A549 (cell line): ENCODE measurements around the gene KCTD5. TPM values are rescaled to one million over a fixed set of nuclear protein-coding genes. Genes with fewer than 3 reads are reported as not detected.
A peak's percentile ranks its signal among the peaks of the same experiment; 100 is the strongest.

Experiments
- ATAC-seq, 2 experiments: fragments of 200-7000 bp in 1 of 2; fragments of >200 bp in 1 of 2; cut with Nextera tagmentation in 1 of 2; cut with Tn5 transposase in 1 of 2; 3 replicates each; pipeline versions ENCODE4 v1.8.0 to v1.9.1; 2018 to 2020; ENCODE audit warnings: mild to moderate bottlenecking in 1 of 2, moderate library complexity in 1 of 2
- CTCF ChIA-PET: fragments of 300-600 bp; sonication (Branson Sonifier 250); formaldehyde crosslinking; extraction: SDS; loops from one replicate; lab custom pipeline; 2021; ENCODE audit warnings: antibody characterized with exemption, inconsistent platforms; lab: Yijun Ruan, JAX
- POLR2A ChIA-PET: fragments of 350-600 bp; formaldehyde crosslinking; extraction: SDS; loops from one replicate; lab custom pipeline; 2021; ENCODE audit warnings: antibody characterized with exemption, inconsistent platforms; lab: Yijun Ruan, JAX
- DNase-seq, 2 experiments: peaks; one replicate each; pipeline versions ENCODE4 v3.0.0 to v3.0.0-alpha.2; 2011 to 2016; ENCODE audit warnings: low read depth in 1 of 2, low spot score in 1 of 2
- FAIRE-seq: peaks from 2 replicates; lab custom pipeline; 2011; peaks lifted over from hg19 to GRCh38; lab: Jason Lieb, UNC
- H3K27ac ChIP-seq, 2 experiments: fragments of >200 bp; sonication (Bioruptor Twin); formaldehyde crosslinking; 3 replicates each; pipeline ENCODE4 v1.5.1; 2016 to 2017
- H3K4me1 ChIP-seq: fragments of >200 bp; sonication (Bioruptor Twin); formaldehyde crosslinking; 3 replicates; pipeline ENCODE4 v1.6.1; 2016
- H3K4me2 ChIP-seq: fragments of >200 bp; sonication (Bioruptor Twin); formaldehyde crosslinking; 3 replicates; pipeline ENCODE4 v1.6.1; 2016
- H3K4me3 ChIP-seq: fragments of >200 bp; sonication (Bioruptor Twin); formaldehyde crosslinking; 3 replicates; pipeline ENCODE4 v1.5.1; 2016
- H3K9me3 ChIP-seq: fragments of >200 bp; sonication (Bioruptor Twin); formaldehyde crosslinking; 3 replicates; pipeline ENCODE4 v1.6.1; 2016
- CBX8 ChIP-seq: fragments of 200-600 bp; sonication (generic); IDR thresholded peaks from 2 replicates; pipeline ENCODE4 v1.6.1; 2016
- CHD2 ChIP-seq: fragments of 150-350 bp; IDR thresholded peaks from 2 replicates; pipeline ENCODE4 v1.6.1; 2014; ENCODE audit warnings: low read length; ENCODE audit not compliant: partially characterized antibody
- EHF ChIP-seq: fragments of 250-450 bp; sonication (Bioruptor Pico); IDR thresholded peaks from 2 replicates; pipeline ENCODE4 v1.5.0; 2020; ENCODE audit warnings: mild to moderate bottlenecking
- EHMT2 ChIP-seq: fragments of 200-600 bp; sonication (generic); IDR thresholded peaks from 2 replicates; pipeline ENCODE4 v1.6.1; 2016; ENCODE audit warnings: antibody characterized with exemption, low read depth, mild to moderate bottlenecking, moderate library complexity
- ESRRA ChIP-seq: fragments of 150-350 bp; IDR thresholded peaks from 2 replicates; pipeline ENCODE4 v1.6.1; 2014; ENCODE audit warnings: mild to moderate bottlenecking, low read length, borderline replicate concordance
- FOSL2 ChIP-seq, 2 experiments: fragments of 450-650 bp in 1 of 2; fragments of >200 bp in 1 of 2; sonication (Bioruptor Twin) in 1 of 2; formaldehyde crosslinking; IDR thresholded peaks; 2 replicates each; pipeline versions ENCODE4 v1.5.0 to v1.6.1; 2016 to 2020; ENCODE audit warnings: mild to moderate bottlenecking in 1 of 2, moderate library complexity in 1 of 2
- HOXB5 ChIP-seq: fragments of 250-450 bp; sonication (Bioruptor Pico); IDR thresholded peaks from 2 replicates; pipeline ENCODE4 v1.5.0; 2020; ENCODE audit warnings: mild to moderate bottlenecking, moderate library complexity
- JUN ChIP-seq, 2 experiments: fragments of >200 bp; sonication (Bioruptor Twin); formaldehyde crosslinking; IDR thresholded peaks; 2 replicates in 1 of 2; 3 replicates in 1 of 2; pipeline ENCODE4 v1.6.1; 2016 to 2017
- MAZ ChIP-seq: fragments of 150-350 bp; IDR thresholded peaks from 2 replicates; pipeline ENCODE4 v1.6.1; 2014; ENCODE audit warnings: antibody characterized with exemption, low read depth, low read length, borderline replicate concordance
- NPAS2 ChIP-seq: fragments of 250-450 bp; sonication (Bioruptor Pico); IDR thresholded peaks from 2 replicates; pipeline ENCODE4 v1.8.0; 2022; ENCODE audit warnings: mild to moderate bottlenecking, moderate library complexity, borderline replicate concordance
- PHF8 ChIP-seq: fragments of 200-600 bp; sonication (generic); IDR thresholded peaks from 2 replicates; pipeline ENCODE4 v1.6.1; 2016; ENCODE audit warnings: low read depth, mild to moderate bottlenecking, antibody characterized with exemption, moderate library complexity, borderline replicate concordance
- POLR2AphosphoS2 ChIP-seq: conservative IDR thresholded peaks from 2 replicates; pipeline ENCODE4 v1.6.1; 2012; ENCODE audit warnings: low read length, improper control_type of control experiment, inconsistent platforms
- RAD21 ChIP-seq, 2 experiments: fragments of >200 bp in 1 of 2; sonication (Bioruptor Twin) in 1 of 2; formaldehyde crosslinking in 1 of 2; IDR thresholded peaks in 1 of 2; conservative IDR thresholded peaks in 1 of 2; 2 replicates in 1 of 2; 3 replicates in 1 of 2; pipeline ENCODE4 v1.6.1; 2012 to 2018; ENCODE audit warnings: inconsistent platforms in 1 of 2
- RNF2 ChIP-seq: fragments of 200-600 bp; sonication (generic); IDR thresholded peaks from 2 replicates; pipeline ENCODE4 v1.6.1; 2016; ENCODE audit warnings: low read depth, mild to moderate bottlenecking, antibody characterized with exemption, moderate library complexity, borderline replicate concordance
- SMC3 ChIP-seq: fragments of >200 bp; sonication (Bioruptor Twin); formaldehyde crosslinking; IDR thresholded peaks from 3 replicates; pipeline ENCODE4 v1.6.1; 2018; ENCODE audit warnings: inconsistent platforms
- TP53 ChIP-seq: fragments of 250-450 bp; sonication (Bioruptor Pico); IDR thresholded peaks from 2 replicates; pipeline ENCODE4 v1.5.0; 2021; ENCODE audit warnings: mild to moderate bottlenecking, moderate library complexity
- ZSCAN20 ChIP-seq: fragments of 250-450 bp; sonication (Bioruptor Pico); IDR thresholded peaks from 2 replicates; pipeline ENCODE4 v1.8.0; 2022; ENCODE audit warnings: mild to moderate bottlenecking, moderate library complexity
- WGBS: methylation state at CpG from one replicate; pipeline ENCODE4 v1.1.6; 2017; ENCODE audit errors: missing lambda C conversion rate; 5-methylcytosine and 5-hydroxymethylcytosine counted together
- polyA plus RNA-seq, 4 experiments: library from polyadenylated mRNA; depleted of rRNA in 3 of 4; stranded (reverse); fragments of >200 nt; fragmentation: RNase III in 1 of 4; extraction: RNeasy Plus Mini Kit Qiagen cat#74134 plus additional on column Dnase treatment in 1 of 4; gene quantifications; 2 replicates in 3 of 4; 3 replicates in 1 of 4; pipeline ENCODE4 v1.2.3, GENCODE V29; 2011 to 2017
- TF ChIP-seq, protein P1 (sequence below): IDR thresholded peaks from 2 replicates; pipeline ENCODE4 v1.6.1; 2012
- TF ChIP-seq, protein P2 (sequence below): fragments of 200-600 bp; sonication (generic); IDR thresholded peaks from 2 replicates; pipeline ENCODE4 v1.6.1; 2016; ENCODE audit warnings: antibody characterized with exemption, mild to moderate bottlenecking, moderate library complexity
- TF ChIP-seq, protein P3 (sequence below): fragments of 150-350 bp; IDR thresholded peaks from 2 replicates; pipeline ENCODE4 v1.6.1; 2014; ENCODE audit warnings: low read depth, mild to moderate bottlenecking, low read length
- TF ChIP-seq, protein P4 (sequence below): fragments of >200 bp; sonication (Bioruptor Twin); formaldehyde crosslinking; IDR thresholded peaks from 3 replicates; pipeline ENCODE4 v1.5.1; 2016

KCTD5 gene
- polyA plus RNA-seq, 2 of the 4 experiments (the other 2 are of a cell fraction) = 22.8 to 26.1 TPM

DNA sequence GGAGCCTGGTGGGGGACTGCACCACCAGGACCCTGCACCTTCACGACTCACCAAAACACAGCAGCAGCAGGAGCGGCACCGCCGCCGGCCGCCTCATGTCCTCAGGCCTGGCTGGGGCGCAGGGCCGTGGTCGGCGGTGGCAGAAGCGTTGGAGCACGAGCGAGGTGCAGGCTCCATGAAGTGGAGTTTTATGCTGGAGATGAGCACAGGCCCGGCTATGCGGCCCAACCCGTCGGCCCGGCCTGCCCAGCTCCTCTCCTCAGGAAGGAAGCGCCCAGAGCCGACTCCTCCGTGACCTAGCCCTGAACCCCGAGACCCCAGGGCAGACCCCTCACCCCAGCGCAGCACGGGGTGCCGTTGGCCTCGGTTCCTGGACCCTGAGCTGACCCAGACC lies 37.7 kb downstream of the KCTD5 start, which contains the start of gene PRSS27:
Gene PRSS27 (minus strand): TSS at position 161 of the 394 bp plus-strand sequence. CDS start 64 bp downstream, at position 97.
- H3K4me2 ChIP-seq = peak within 1 kb of the TSS; percentile 85
- no peaks in the 10 kb centered on the region for H3K9me3 ChIP-seq
- H3K4me3 ChIP-seq = peak within 1 kb of the TSS; percentile 88
- peak within 1 kb of the TSS; percentile 94 to 99 for H3K27ac ChIP-seq
- POLR2A ChIA-PET = interaction anchor here (1.0 to 1.1 kb wide), 2 partner anchors 32 to 38 kb away, joined by 3 to 6 read pairs; partner anchors contain the start of genes KCTD5 and SRRM2
- H3K4me1 ChIP-seq = peaks cover 28% of the 10 kb centered on the region; the same call in 2 of the 3 replicates
- DNase-seq (no peak), FAIRE-seq (no peak), ATAC-seq (no peak)
- TF ChIP-seq NPAS2 (CRISPR knock-in tag) (no peak), TP53 (CRISPR knock-in tag) (no peak), POLR2AphosphoS2 (no peak), EHF (CRISPR knock-in tag) (no peak), CHD2 (no peak), RNF2 (no peak), CBX8 (no peak), ESRRA (no peak)
- TF ChIP-seq, protein P1, sequence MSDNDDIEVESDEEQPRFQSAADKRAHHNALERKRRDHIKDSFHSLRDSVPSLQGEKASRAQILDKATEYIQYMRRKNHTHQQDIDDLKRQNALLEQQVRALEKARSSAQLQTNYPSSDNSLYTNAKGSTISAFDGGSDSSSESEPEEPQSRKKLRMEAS = no peak
- TF ChIP-seq, protein P2, sequence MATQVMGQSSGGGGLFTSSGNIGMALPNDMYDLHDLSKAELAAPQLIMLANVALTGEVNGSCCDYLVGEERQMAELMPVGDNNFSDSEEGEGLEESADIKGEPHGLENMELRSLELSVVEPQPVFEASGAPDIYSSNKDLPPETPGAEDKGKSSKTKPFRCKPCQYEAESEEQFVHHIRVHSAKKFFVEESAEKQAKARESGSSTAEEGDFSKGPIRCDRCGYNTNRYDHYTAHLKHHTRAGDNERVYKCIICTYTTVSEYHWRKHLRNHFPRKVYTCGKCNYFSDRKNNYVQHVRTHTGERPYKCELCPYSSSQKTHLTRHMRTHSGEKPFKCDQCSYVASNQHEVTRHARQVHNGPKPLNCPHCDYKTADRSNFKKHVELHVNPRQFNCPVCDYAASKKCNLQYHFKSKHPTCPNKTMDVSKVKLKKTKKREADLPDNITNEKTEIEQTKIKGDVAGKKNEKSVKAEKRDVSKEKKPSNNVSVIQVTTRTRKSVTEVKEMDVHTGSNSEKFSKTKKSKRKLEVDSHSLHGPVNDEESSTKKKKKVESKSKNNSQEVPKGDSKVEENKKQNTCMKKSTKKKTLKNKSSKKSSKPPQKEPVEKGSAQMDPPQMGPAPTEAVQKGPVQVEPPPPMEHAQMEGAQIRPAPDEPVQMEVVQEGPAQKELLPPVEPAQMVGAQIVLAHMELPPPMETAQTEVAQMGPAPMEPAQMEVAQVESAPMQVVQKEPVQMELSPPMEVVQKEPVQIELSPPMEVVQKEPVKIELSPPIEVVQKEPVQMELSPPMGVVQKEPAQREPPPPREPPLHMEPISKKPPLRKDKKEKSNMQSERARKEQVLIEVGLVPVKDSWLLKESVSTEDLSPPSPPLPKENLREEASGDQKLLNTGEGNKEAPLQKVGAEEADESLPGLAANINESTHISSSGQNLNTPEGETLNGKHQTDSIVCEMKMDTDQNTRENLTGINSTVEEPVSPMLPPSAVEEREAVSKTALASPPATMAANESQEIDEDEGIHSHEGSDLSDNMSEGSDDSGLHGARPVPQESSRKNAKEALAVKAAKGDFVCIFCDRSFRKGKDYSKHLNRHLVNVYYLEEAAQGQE = no peak
- 93% methylated on average over 21 of the region's 26 CpGs for WGBS
- CTCF ChIA-PET = interaction anchor here (0.6 to 0.9 kb wide), 3 partner anchors 21 to 1066 kb away, joined by 3 to 4 read pairs (median 3); no protein-coding TSS in a partner anchor

DNA sequence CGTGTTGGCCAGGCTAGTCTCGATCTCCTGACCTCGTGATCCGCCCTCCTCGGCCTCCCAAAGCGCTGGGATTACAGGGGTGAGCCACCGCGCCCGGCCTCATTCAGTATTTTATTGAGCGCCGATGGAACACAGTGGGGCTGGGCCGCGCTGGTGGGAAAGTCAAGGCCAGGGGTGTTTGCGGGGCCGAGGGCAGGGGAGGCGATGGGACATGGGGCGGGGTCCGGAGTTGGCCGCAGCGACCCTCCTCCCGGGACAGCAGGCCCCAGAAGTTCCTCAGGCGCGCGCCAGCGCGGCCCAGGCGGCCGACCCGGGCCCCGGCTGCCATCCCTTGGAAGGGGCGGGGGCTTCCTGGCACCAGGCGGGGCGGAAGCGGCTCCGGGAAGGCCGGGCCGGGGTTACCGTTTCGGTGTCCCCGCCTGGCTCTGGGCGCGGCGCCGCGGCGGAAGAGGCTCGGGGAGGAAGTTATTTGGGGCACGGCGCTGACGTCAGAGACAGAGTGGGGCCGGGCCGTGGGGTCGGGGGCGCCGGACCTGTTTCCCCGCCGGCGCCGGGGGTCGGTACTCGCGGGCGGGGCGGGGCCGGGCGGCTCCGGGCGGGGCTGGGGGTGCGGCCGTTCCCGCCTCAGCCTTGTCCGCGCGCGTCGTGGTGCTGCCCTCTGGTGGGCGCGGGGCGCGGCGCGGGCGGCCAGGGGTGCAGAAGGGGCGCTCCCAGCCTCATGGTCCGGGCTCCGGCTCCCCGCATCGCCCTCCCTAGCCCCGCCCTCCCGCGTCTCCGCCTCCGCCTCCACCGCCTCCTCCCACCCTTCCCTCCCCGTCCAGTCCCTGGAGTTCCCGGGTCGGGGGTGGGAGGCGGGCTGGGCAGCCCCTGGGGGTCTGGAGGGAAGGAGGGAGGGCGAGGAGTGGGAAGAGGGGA lies 38.7 kb downstream of the KCTD5 start:
- WGBS = 1% methylated on average over 27 of the region's 99 CpGs
- Histone ChIP-seq H3K4me2 (peak overlapping the region; percentile 85), H3K4me3 (peak overlapping the region; percentile 88), H3K9me3 (no peaks in the 10 kb centered on the region), H3K27ac (peak overlapping the region; percentile 94 to 99), H3K4me1 (peaks cover 28% of the 10 kb centered on the region; the same call in 2 of the 3 replicates)
- CTCF ChIA-PET = interaction anchor here (0.7 to 1.4 kb wide), 4 partner anchors 9 to 25 kb away, joined by 3 to 5 read pairs (median 3); no protein-coding TSS in a partner anchor
- no peak for FAIRE-seq
- POLR2A ChIA-PET = interaction anchor here (1.0 to 1.1 kb wide), 2 partner anchors 32 to 39 kb away, joined by 3 to 6 read pairs; partner anchors contain the start of genes KCTD5 and SRRM2
- peak; percentile 87 to 88 for ATAC-seq
- DNase-seq = peak; percentile 82 to 93
- TF ChIP-seq SMC3 (peak; percentile 67), ESRRA (0 out of 2 replicates have a peak, but pooled peaks have one; percentile 24), ZSCAN20 (CRISPR knock-in tag) (no peak), EHMT2 (no peak), TP53 (CRISPR knock-in tag) (no peak), PHF8 (peak; percentile 88), MAZ (0 out of 2 replicates have a peak, but pooled peaks have one; percentile 20), EHF (CRISPR knock-in tag) (no peak), RAD21 (conservative IDR thresholded peaks at IDR 0.05 in 1 of 2, IDR thresholded peaks at IDR 0.05 in 1 of 2) (peak; percentile 15 to 61; a peak in 3 of 5 replicates), FOSL2 (IDR thresholded peaks at IDR 0.05) (no peak), FOSL2 (CRISPR knock-in tag; IDR thresholded peaks at IDR 0.05) (peak; percentile 49), HOXB5 (no peak), JUN (IDR thresholded peaks at IDR 0.05) (peak; percentile 65 to 87; a peak in 3 of 5 replicates)
- TF ChIP-seq, protein P2 = no peak
- TF ChIP-seq, protein P3, sequence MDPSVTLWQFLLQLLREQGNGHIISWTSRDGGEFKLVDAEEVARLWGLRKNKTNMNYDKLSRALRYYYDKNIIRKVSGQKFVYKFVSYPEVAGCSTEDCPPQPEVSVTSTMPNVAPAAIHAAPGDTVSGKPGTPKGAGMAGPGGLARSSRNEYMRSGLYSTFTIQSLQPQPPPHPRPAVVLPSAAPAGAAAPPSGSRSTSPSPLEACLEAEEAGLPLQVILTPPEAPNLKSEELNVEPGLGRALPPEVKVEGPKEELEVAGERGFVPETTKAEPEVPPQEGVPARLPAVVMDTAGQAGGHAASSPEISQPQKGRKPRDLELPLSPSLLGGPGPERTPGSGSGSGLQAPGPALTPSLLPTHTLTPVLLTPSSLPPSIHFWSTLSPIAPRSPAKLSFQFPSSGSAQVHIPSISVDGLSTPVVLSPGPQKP = no peak
- TF ChIP-seq, protein P4, sequence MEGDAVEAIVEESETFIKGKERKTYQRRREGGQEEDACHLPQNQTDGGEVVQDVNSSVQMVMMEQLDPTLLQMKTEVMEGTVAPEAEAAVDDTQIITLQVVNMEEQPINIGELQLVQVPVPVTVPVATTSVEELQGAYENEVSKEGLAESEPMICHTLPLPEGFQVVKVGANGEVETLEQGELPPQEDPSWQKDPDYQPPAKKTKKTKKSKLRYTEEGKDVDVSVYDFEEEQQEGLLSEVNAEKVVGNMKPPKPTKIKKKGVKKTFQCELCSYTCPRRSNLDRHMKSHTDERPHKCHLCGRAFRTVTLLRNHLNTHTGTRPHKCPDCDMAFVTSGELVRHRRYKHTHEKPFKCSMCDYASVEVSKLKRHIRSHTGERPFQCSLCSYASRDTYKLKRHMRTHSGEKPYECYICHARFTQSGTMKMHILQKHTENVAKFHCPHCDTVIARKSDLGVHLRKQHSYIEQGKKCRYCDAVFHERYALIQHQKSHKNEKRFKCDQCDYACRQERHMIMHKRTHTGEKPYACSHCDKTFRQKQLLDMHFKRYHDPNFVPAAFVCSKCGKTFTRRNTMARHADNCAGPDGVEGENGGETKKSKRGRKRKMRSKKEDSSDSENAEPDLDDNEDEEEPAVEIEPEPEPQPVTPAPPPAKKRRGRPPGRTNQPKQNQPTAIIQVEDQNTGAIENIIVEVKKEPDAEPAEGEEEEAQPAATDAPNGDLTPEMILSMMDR = peak; percentile 92
